Immature natural killer cell (primary cell): ENCODE data around the gene CNPPD1. TPM values are rescaled to one million over a fixed set of nuclear protein-coding genes. Genes with fewer than 3 reads are reported as not detected.

ENCODE experiments used
- DNase-seq, 3 donors: peaks; one replicate each; pipeline ENCODE4 v3.0.0; 2022; ENCODE audit warnings: mixed read lengths in 1 of 3
- H3K27ac Mint-ChIP-seq, 6 donors: one replicate each; pipeline ENCODE4 v1.8.0; 2020; ENCODE audit warnings: mixed read lengths in 6 of 6, mild to moderate bottlenecking in 5 of 6, inconsistent platforms in 4 of 6, moderate library complexity in 3 of 6
- H3K27me3 Mint-ChIP-seq, 3 donors: one replicate each; pipeline ENCODE4 v1.8.0; 2020 to 2021; ENCODE audit warnings: low read depth in 3 of 3, mild to moderate bottlenecking in 3 of 3, mixed read lengths in 3 of 3, moderate library complexity in 3 of 3, inconsistent platforms in 1 of 3
- H3K36me3 Mint-ChIP-seq, 3 donors: one replicate each; pipeline ENCODE4 v1.8.0; 2020; ENCODE audit warnings: mixed read lengths in 3 of 3, inconsistent platforms in 2 of 3, mild to moderate bottlenecking in 2 of 3
- H3K4me1 Mint-ChIP-seq, 2 donors: one replicate each; pipeline ENCODE4 v1.8.0; 2020; ENCODE audit warnings: inconsistent platforms in 2 of 2, mild to moderate bottlenecking in 2 of 2, mixed read lengths in 2 of 2, moderate library complexity in 1 of 2
- H3K4me3 Mint-ChIP-seq, 5 donors: one replicate each; pipeline ENCODE4 v1.8.0; 2020; ENCODE audit warnings: mild to moderate bottlenecking in 5 of 5, mixed read lengths in 5 of 5, inconsistent platforms in 3 of 5, moderate library complexity in 3 of 5
- H3K9me3 Mint-ChIP-seq, 6 donors: one replicate each; pipeline ENCODE4 v1.8.0; 2020; ENCODE audit warnings: mild to moderate bottlenecking in 6 of 6, mixed read lengths in 6 of 6, inconsistent platforms in 4 of 6, moderate library complexity in 3 of 6
- polyA plus RNA-seq, 3 donors: library from polyadenylated mRNA; unstranded; fragments of 300-500 nt; fragmentation: Illumina TruSeq; gene quantifications; one replicate each; pipeline ENCODE4 v1.2.3, GENCODE V29; 2021

Gene CNPPD1
- polyA plus RNA-seq, 3 donors from 2014 or later = 68.2 to 135 (median 92.9) TPM

DNA sequence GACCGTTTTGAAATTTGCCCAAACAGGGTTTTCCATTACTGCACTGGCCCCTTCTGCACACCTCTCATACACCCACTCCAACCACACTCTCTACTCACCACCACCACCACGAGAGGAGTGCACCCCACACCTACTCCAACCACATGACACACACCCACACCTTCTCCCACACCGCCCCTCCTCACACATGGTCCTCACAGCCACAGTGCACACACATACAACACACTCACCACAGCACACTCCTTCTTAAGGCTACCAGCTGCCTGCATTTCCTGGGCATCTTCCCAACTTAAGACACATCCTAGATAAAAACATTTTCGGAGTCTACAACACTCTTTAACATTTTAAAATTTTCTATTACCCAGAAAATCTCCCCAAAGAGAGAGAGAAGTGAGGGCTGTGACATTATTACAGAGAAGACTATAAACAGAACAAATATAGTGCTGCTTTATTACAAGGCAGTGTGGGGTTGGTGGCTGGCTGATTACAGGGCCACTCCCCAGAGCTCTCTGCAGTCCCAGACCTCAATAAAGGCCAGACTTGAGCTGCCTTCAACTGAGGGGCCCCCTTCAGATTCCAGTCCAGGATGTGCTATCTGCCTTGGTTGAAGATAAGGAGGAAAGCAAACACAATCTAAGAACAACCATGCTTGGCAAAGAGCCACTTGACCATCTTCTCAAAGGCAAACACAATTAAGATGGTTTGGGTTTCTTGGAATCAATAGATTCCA lies 52.2 kb downstream of the CNPPD1 start:
- peak; percentile 71 to 73 (median 72) for DNase-seq
- H3K4me3 Mint-ChIP-seq = peak overlapping the region; percentile 48 to 79 (median 57)

GRCh38 chr2:219123356-219124135 lies 53.2 kb downstream of the CNPPD1 start:
- Mint-ChIP-seq H3K9me3 (no peaks in the 10 kb centered on the region), H3K27ac (peak overlapping the region; percentile 71 to 90 (median 85)), H3K4me1 (peaks cover 31 to 45% of the 10 kb centered on the region in 2 donors), H3K27me3 (peaks cover 3 to 6% (median 3%) of the 10 kb centered on the region in 3 donors), H3K4me3 (peak overlapping the region; percentile 48 to 79 (median 61)), H3K36me3 (peaks cover 0 to 8% (median 8%) of the 10 kb centered on the region in 3 donors)
- DNase-seq = no peak

More for the DNA sequence above, 52.2 kb downstream of the CNPPD1 start:
- Mint-ChIP-seq H3K36me3 (peaks cover 0 to 12% (median 8%) of the 10 kb centered on the region in 3 donors), H3K4me1 (peaks cover 34 to 45% of the 10 kb centered on the region in 2 donors), H3K27me3 (peaks cover 3 to 6% (median 5%) of the 10 kb centered on the region in 3 donors), H3K27ac (peak overlapping the region; percentile 59 to 90 (median 78)), H3K9me3 (no peaks in the 10 kb centered on the region)

- peaks cover 3 to 6% (median 3%) of the 10 kb centered on the region in 3 donors for H3K27me3 Mint-ChIP-seq
- H3K4me3 Mint-ChIP-seq = no peak overlapping the region
- peaks cover 31 to 41% of the 10 kb centered on the region in 2 donors for H3K4me1 Mint-ChIP-seq
- no peak for DNase-seq
- H3K9me3 Mint-ChIP-seq = no peaks in the 10 kb centered on the region
- H3K36me3 Mint-ChIP-seq = peaks cover 0 to 6% (median 5%) of the 10 kb centered on the region in 3 donors
- peak overlapping the region in 4 of 6 donors; percentile 57 to 88 (median 78) for H3K27ac Mint-ChIP-seq
Observed at GRCh38 chr2:219122202-219122980, 54.3 kb downstream of the CNPPD1 start.

Other genes starting within 250 kb of the CNPPD1 start
- gene CDK5R2, start 217.3 kb downstream of the CNPPD1 start, polyA plus RNA-seq = not detected
- not detected for gene FEV, start 191.7 kb downstream of the CNPPD1 start, polyA plus RNA-seq
- not detected for gene CRYBA2, start 183.5 kb downstream of the CNPPD1 start, polyA plus RNA-seq
- not detected for gene CFAP65, start 135.4 kb downstream of the CNPPD1 start, polyA plus RNA-seq
- gene IHH, start 116.0 kb downstream of the CNPPD1 start, polyA plus RNA-seq = not detected
- 10 to 100 TPM; 19.2 to 33.3 (median 21.9) TPM for gene NHEJ1, start 16.1 kb downstream of the CNPPD1 start, polyA plus RNA-seq
- gene SLC23A3, start 6.9 kb downstream of the CNPPD1 start, polyA plus RNA-seq = under 1 TPM in 1 of 3 donors, not detected in 2; 0.29 TPM
- 10 to 100 TPM; 51.2 to 88.6 (median 58.6) TPM for gene RETREG2, start 1.4 kb upstream of the CNPPD1 start, polyA plus RNA-seq
- gene ZFAND2B, start 29.9 kb upstream of the CNPPD1 start, polyA plus RNA-seq = 100 to 1,000 TPM in 2 of 3 donors, 10 to 100 TPM in 1; 95.4 to 128 (median 102) TPM
- gene ABCB6, start 42.0 kb upstream of the CNPPD1 start, polyA plus RNA-seq = 1 to 10 TPM in 2 of 3 donors, under 1 TPM in 1; 0.21 to 3.7 (median 1.2) TPM
- gene ATG9A, start 52.7 kb upstream of the CNPPD1 start, polyA plus RNA-seq = 10 to 100 TPM in 2 of 3 donors, 1 to 10 TPM in 1; 8.6 to 31.9 (median 14.8) TPM
- 10 to 100 TPM; 11.5 to 28.6 (median 22.4) TPM for gene ANKZF1, start 52.9 kb upstream of the CNPPD1 start, polyA plus RNA-seq
- 1 to 10 TPM in 1 of 3 donors, under 1 TPM in 1, not detected in 1; 0.44 to 1.0 TPM for gene GLB1L, start 68.5 kb upstream of the CNPPD1 start, polyA plus RNA-seq
- 10 to 100 TPM; 26.8 to 35.3 (median 27.6) TPM for gene STK16, start 68.6 kb upstream of the CNPPD1 start, polyA plus RNA-seq
- not detected for gene TUBA4B, start 76.3 kb upstream of the CNPPD1 start, polyA plus RNA-seq
- 100 to 1,000 TPM in 2 of 3 donors, 10 to 100 TPM in 1; 88.6 to 137 (median 124) TPM for gene TUBA4A, start 77.0 kb upstream of the CNPPD1 start, polyA plus RNA-seq
- 1 to 10 TPM; 2.8 to 3.6 (median 2.9) TPM for gene DNAJB2, start 102.4 kb upstream of the CNPPD1 start, polyA plus RNA-seq
- under 1 TPM in 1 of 3 donors, not detected in 2; 0.41 TPM for gene PTPRN, start 132.5 kb upstream of the CNPPD1 start, polyA plus RNA-seq
- not detected for gene RESP18, start 155.8 kb upstream of the CNPPD1 start, polyA plus RNA-seq
- 10 to 100 TPM; 77.4 to 97.9 (median 78.9) TPM for gene DNPEP, start 211.0 kb upstream of the CNPPD1 start, polyA plus RNA-seq
- gene DES, start 241.5 kb upstream of the CNPPD1 start, polyA plus RNA-seq = not detected